ENCODE measurements around the gene CARD8. TPM values are rescaled to one million over a fixed set of nuclear protein-coding genes. Genes with fewer than 3 reads are reported as not detected.

Gene CARD8
- total and polyA plus RNA-seq, 10 of the 15 experiments (the other 5 are each of a cell fraction or from before 2014, with no cell fraction given), result 39.8 to 69.8 (median 46.1) TPM

GRCh38 chr19:48271531-48272151 is 15.9 kb upstream of the CARD8 start (continued):
- no peak for TF ChIP-seq ATF2 (IDR thresholded peaks at IDR 0.05; ENCODE audit: low read length)
- TF ChIP-seq, protein P1, sequence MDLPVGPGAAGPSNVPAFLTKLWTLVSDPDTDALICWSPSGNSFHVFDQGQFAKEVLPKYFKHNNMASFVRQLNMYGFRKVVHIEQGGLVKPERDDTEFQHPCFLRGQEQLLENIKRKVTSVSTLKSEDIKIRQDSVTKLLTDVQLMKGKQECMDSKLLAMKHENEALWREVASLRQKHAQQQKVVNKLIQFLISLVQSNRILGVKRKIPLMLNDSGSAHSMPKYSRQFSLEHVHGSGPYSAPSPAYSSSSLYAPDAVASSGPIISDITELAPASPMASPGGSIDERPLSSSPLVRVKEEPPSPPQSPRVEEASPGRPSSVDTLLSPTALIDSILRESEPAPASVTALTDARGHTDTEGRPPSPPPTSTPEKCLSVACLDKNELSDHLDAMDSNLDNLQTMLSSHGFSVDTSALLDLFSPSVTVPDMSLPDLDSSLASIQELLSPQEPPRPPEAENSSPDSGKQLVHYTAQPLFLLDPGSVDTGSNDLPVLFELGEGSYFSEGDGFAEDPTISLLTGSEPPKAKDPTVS (IDR thresholded peaks at IDR 0.05; ENCODE audit: low read depth, low read length), result no peak
- no peak for TF ChIP-seq LARP7 (IDR thresholded peaks at IDR 0.05)
- TF ChIP-seq MTA2 (IDR thresholded peaks at IDR 0.05; ENCODE audit: low read depth), result no peak
- TF ChIP-seq USF1 (IDR thresholded peaks at IDR 0.05; ENCODE audit: borderline replicate concordance, extremely low read length, insufficient read depth, low read depth, low read length), result peak; percentile 47
- peak; percentile 69 for TF ChIP-seq SMAD5 (IDR thresholded peaks at IDR 0.05; ENCODE audit: low read depth)
- no peak for TF ChIP-seq RAD21 (IDR thresholded peaks at IDR 0.05; ENCODE audit: insufficient read depth, low read depth, low read length)
- no peak for TF ChIP-seq NR2C2 (IDR thresholded peaks at IDR 0.05; ENCODE audit: borderline replicate concordance, control insufficient read depth, insufficient read length, low read depth)
- TF ChIP-seq BMI1 (IDR thresholded peaks at IDR 0.05; ENCODE audit: borderline replicate concordance), result no peak
- no peak for TF ChIP-seq CHD4 (IDR thresholded peaks at IDR 0.05)
- TF ChIP-seq ATF7 (IDR thresholded peaks at IDR 0.05; ENCODE audit: low read depth), result no peak
- TF ChIP-seq PAX5 (IDR thresholded peaks at IDR 0.05; ENCODE audit: borderline replicate concordance, low read depth, low read length), result no peak
- no peak for TF ChIP-seq EED (IDR thresholded peaks at IDR 0.05; ENCODE audit: low read depth)
- TF ChIP-seq MTA3 (IDR thresholded peaks at IDR 0.05; ENCODE audit: borderline replicate concordance, low read length), result no peak
- no peak for TF ChIP-seq ZBTB11 (CRISPR knock-in tag; IDR thresholded peaks at IDR 0.05)
- TF ChIP-seq NFYB (IDR thresholded peaks at IDR 0.05; ENCODE audit: insufficient read depth, low read depth, low read length), result no peak

All from GM12878 (cell line).